GM21390 (cell line): Measurements from ENCODE around the gene TDG.

Experiments
- ATAC-seq: cut with Tn5 transposase; IDR thresholded peaks from one replicate; pipeline ENCODE4 v1.9.1; 2021; ENCODE audit not compliant: unreplicated experiment

The TDG gene

GRCh38 chr12:103965590-103966504 lies at the start of gene TDG:
TSS of gene TDG (plus strand) at chr12:103965872. CDS start at chr12:103966038, 166 bp downstream.
- ATAC-seq: peak; percentile 91

- no peak for ATAC-seq
These were observed 47.8 kb upstream of the TDG start for GRCh38 chr12:103917873-103918272.

- ATAC-seq: peak; percentile 41
These were observed 40.7 kb upstream of the TDG start for GRCh38 chr12:103924761-103925641.

- ATAC-seq: peak; percentile 10
These were observed 37.0 kb upstream of the TDG start for GRCh38 chr12:103928682-103929045.

GRCh38 chr12:103929046-103929783 lies 36.5 kb upstream of the TDG start:
- ATAC-seq: peak; percentile 16

GRCh38 chr12:103929784-103930033 lies 36.0 kb upstream of the TDG start:
- no peak for ATAC-seq

- ATAC-seq: peak; percentile 56
These were observed 35.5 kb upstream of the TDG start, which contains the start of gene HSP90B1 for GRCh38 chr12:103930034-103930786. TSS of gene HSP90B1 (plus strand) at chr12:103930410. CDS start at chr12:103930516, 106 bp downstream.

GRCh38 chr12:103930787-103931735 lies 34.6 kb upstream of the TDG start:
- no peak for ATAC-seq

GRCh38 chr12:103933237-103933636 lies 32.4 kb upstream of the TDG start:
- ATAC-seq: no peak

- ATAC-seq: no peak
These were observed 29.0 kb upstream of the TDG start for GRCh38 chr12:103936679-103937078.

- ATAC-seq: no peak
These were observed 20.7 kb upstream of the TDG start for GRCh38 chr12:103944964-103945363.

- no peak for ATAC-seq
These were observed 17.7 kb upstream of the TDG start for GRCh38 chr12:103947871-103948555.

- ATAC-seq: no peak
These were observed 16.8 kb upstream of the TDG start for GRCh38 chr12:103948746-103949406.

- ATAC-seq: no peak
These were observed 13.2 kb upstream of the TDG start for GRCh38 chr12:103952497-103952896.

GRCh38 chr12:103955811-103956508 lies 9.7 kb upstream of the TDG start:
- no peak for ATAC-seq

GRCh38 chr12:103956509-103957027 lies 9.1 kb upstream of the TDG start:
- peak; percentile 25 for ATAC-seq

GRCh38 chr12:103957865-103958388 lies 7.7 kb upstream of the TDG start:
- no peak for ATAC-seq
